GM12878 (cell line): ENCODE results near the gene LIN28B. TPM values are rescaled to one million over a fixed set of nuclear protein-coding genes. Genes with fewer than 3 reads are reported as not detected.

Experiments used
- ATAC-seq: fragments of 200-7000 bp; cut with Tn5 transposase; 3 replicates; pipeline ENCODE4 v1.9.1; 2020; ENCODE audit warnings: mild to moderate bottlenecking, moderate library complexity
- BruUV-seq: library from RNA; stranded (reverse); fragments of 400-500 nt; replicated peaks from 2 replicates; lab custom pipeline; 2021; lab: Mats Ljungman, UMichigan
- CTCF ChIA-PET: fragments of 300-600 bp; sonication (Branson Sonifier 250); formaldehyde crosslinking; extraction: SDS; loops from one replicate; lab custom pipeline; 2021; ENCODE audit warnings: inconsistent platforms; lab: Yijun Ruan, JAX
- POLR2A ChIA-PET: fragments of 350-600 bp; formaldehyde crosslinking; extraction: SDS; loops from one replicate; lab custom pipeline; 2021; ENCODE audit warnings: inconsistent platforms; lab: Charles Lee
- RAD21 ChIA-PET: fragments of 300-600 bp; sonication (Branson Sonifier 250); formaldehyde crosslinking; loops from one replicate; lab custom pipeline; 2023; ENCODE audit warnings: antibody characterized with exemption; ENCODE audit not compliant: unreplicated experiment; lab: Charles Lee
- SMC1A ChIA-PET: fragments of 300-600 bp; sonication (Branson Sonifier 250); formaldehyde crosslinking; loops from one replicate; lab custom pipeline; 2023; ENCODE audit not compliant: unreplicated experiment, uncharacterized antibody; lab: Charles Lee
- DNase-seq: peaks from one replicate; pipeline ENCODE4 v3.0.0-alpha.2; 2011; ENCODE audit warnings: low read depth, low spot score
- FAIRE-seq: peaks from 3 replicates; lab custom pipeline; 2011; peaks lifted over from hg19 to GRCh38; lab: Jason Lieb, UNC
- H2AFZ ChIP-seq: 2 replicates; pipeline ENCODE4 v1.6.0; 2011; ENCODE audit warnings: low read depth, low read length, control low read depth; ENCODE audit not compliant: control insufficient read depth
- H3K27ac ChIP-seq: 2 replicates; pipeline ENCODE4 v1.5.1; 2011; ENCODE audit warnings: control low read depth; ENCODE audit not compliant: control insufficient read depth, insufficient read depth
- H3K27me3 ChIP-seq, 2 experiments: replicated peaks in 1 of 2; 2 replicates each; pipeline versions ENCODE4 v1.6.0 to v1.6.1; 2011; ENCODE audit warnings: low read length in 1 of 2; ENCODE audit not compliant: control insufficient read depth in 2 of 2, insufficient read depth in 2 of 2
- H3K36me3 ChIP-seq, 2 experiments: 2 replicates each; pipeline ENCODE4 v1.5.1; 2011; ENCODE audit warnings: low read length in 1 of 2; ENCODE audit not compliant: control insufficient read depth in 2 of 2, insufficient read depth in 2 of 2
- H3K4me1 ChIP-seq: 2 replicates; pipeline ENCODE4 v1.6.1; 2011; ENCODE audit warnings: mild to moderate bottlenecking, low read length, moderate library complexity, mixed read lengths; ENCODE audit not compliant: control insufficient read depth, insufficient read depth
- H3K4me2 ChIP-seq: 2 replicates; pipeline ENCODE4 v1.6.0; 2011; ENCODE audit warnings: control low read depth; ENCODE audit not compliant: control insufficient read depth, insufficient read depth
- H3K4me3 ChIP-seq: fragments of 200-600 bp; sonication (generic); 2 replicates; pipeline ENCODE4 v1.5.1; 2016
- H3K79me2 ChIP-seq: 2 replicates; pipeline ENCODE4 v1.6.0; 2011; ENCODE audit warnings: low read length; ENCODE audit not compliant: control insufficient read depth, insufficient read depth
- H3K9ac ChIP-seq: 2 replicates; pipeline ENCODE4 v1.8.0; 2011; ENCODE audit warnings: low read length, control low read depth, mixed read lengths; ENCODE audit not compliant: control insufficient read depth, insufficient read depth
- H3K9me3 ChIP-seq: replicated peaks from 3 replicates; pipeline ENCODE4 v1.5.1; 2011; ENCODE audit warnings: mild to moderate bottlenecking, low read length; ENCODE audit not compliant: control insufficient read depth, insufficient read depth
- H4K20me1 ChIP-seq: 2 replicates; pipeline ENCODE4 v1.6.0; 2011; ENCODE audit not compliant: control insufficient read depth, insufficient read depth
- BCLAF1 ChIP-seq: fragments of 450-650 bp; IDR thresholded peaks from 2 replicates; pipeline ENCODE4 v1.6.1; 2017; ENCODE audit warnings: antibody characterized with exemption, mild to moderate bottlenecking, moderate library complexity
- ELK1 ChIP-seq: IDR thresholded peaks from 2 replicates; pipeline ENCODE4 v1.6.1; 2012; ENCODE audit warnings: low read depth, low read length, improper control_type of control experiment
- HCFC1 ChIP-seq: fragments of 150-350 bp; IDR thresholded peaks from 2 replicates; pipeline ENCODE4 v1.6.1; 2014; ENCODE audit warnings: low read length
- HDGF ChIP-seq: fragments of 450-650 bp; IDR thresholded peaks from 2 replicates; pipeline ENCODE4 v1.6.1; 2016; ENCODE audit warnings: antibody characterized with exemption
- JUND ChIP-seq: IDR thresholded peaks from 2 replicates; pipeline ENCODE4 v1.6.1; 2012; ENCODE audit warnings: low read depth, mild to moderate bottlenecking, low read length, improper control_type of control experiment, moderate library complexity
- MTA2 ChIP-seq: fragments of 450-650 bp; IDR thresholded peaks from 2 replicates; pipeline ENCODE4 v1.6.1; 2016; ENCODE audit warnings: low read depth, mild to moderate bottlenecking, moderate library complexity
- MTA3 ChIP-seq: IDR thresholded peaks from 2 replicates; pipeline ENCODE4 v1.6.1; 2012; ENCODE audit warnings: low read length, inconsistent platforms, borderline replicate concordance
- NFXL1 ChIP-seq: fragments of 450-650 bp; IDR thresholded peaks from 2 replicates; pipeline ENCODE4 v1.6.1; 2017; ENCODE audit warnings: antibody characterized with exemption, mild to moderate bottlenecking, borderline replicate concordance
- NFYA ChIP-seq: IDR thresholded peaks from 2 replicates; pipeline ENCODE4 v1.6.1; 2011; ENCODE audit warnings: low read depth, mild to moderate bottlenecking, low read length, improper control_type of control experiment, borderline replicate concordance
- NFYB ChIP-seq: IDR thresholded peaks from 2 replicates; pipeline ENCODE4 v1.6.1; 2011; ENCODE audit warnings: low read depth, mild to moderate bottlenecking, low read length, improper control_type of control experiment, moderate library complexity; ENCODE audit not compliant: insufficient read depth
- RFX5 ChIP-seq: IDR thresholded peaks from 2 replicates; pipeline ENCODE4 v1.6.1; 2011; ENCODE audit warnings: low read depth, low read length, improper control_type of control experiment
- SP1 ChIP-seq: IDR thresholded peaks from one replicate; pipeline ENCODE4 v1.6.1; 2011; ENCODE audit warnings: low read depth, low read length
- TAF1 ChIP-seq: IDR thresholded peaks from 2 replicates; pipeline ENCODE4 v1.6.1; 2011; ENCODE audit warnings: mild to moderate bottlenecking, low read depth, low read length, borderline replicate concordance
- WGBS: methylation state at CpG from one replicate; pipeline ENCODE4 v1.1.6; 2016; ENCODE audit warnings: low lambda C conversion rate; ENCODE audit not compliant: insufficient replicate concordance, insufficient coverage; ENCODE audit errors: missing lambda C conversion rate; 5-methylcytosine and 5-hydroxymethylcytosine counted together
- in situ Hi-C: fragments of 300-500 bp; cut with MboI; formaldehyde crosslinking; loops from 9 replicates; pipeline ENCODE4 v1.14.3; 2018; ENCODE audit warnings: mixed read lengths
- intact Hi-C: fragments of 100-400 bp; cut with micrococcal nuclease; formaldehyde crosslinking; loops from one replicate; pipeline ENCODE4 v1.14.2; 2022; ENCODE audit not compliant: unreplicated experiment
- polyA plus RNA-seq, 11 experiments: library from polyadenylated mRNA; depleted of rRNA in 4 of 11; unstranded in 6 of 11; stranded (reverse) in 5 of 11; fragments of >200 nt; fragmentation: Nextera tagmentation in 4 of 11; fragmentation: Illumina TruSeq in 1 of 11; extraction: Ambion mirVana in 4 of 11; extraction: Trizol in 1 of 11; gene quantifications; 1 replicate in 1 of 11; 2 replicates in 10 of 11; pipeline versions ENCODE4 v1.2.1 to v1.2.3, GENCODE V29; 2011 to 2016; ENCODE audit warnings: inconsistent platforms in 2 of 11, missing spikeins in 2 of 11, low read depth in 1 of 11
- total RNA-seq, 4 experiments: library from RNA; depleted of rRNA in 3 of 4; stranded (reverse); fragments of >200 nt in 3 of 4; fragmentation: Illumina TruSeq in 1 of 4; extraction: Trizol in 1 of 4; gene quantifications; 2 replicates each; pipeline versions ENCODE4 v1.2.1 to v1.2.3, GENCODE V29; 2013 to 2021

The LIN28B gene
- total and polyA plus RNA-seq, 10 of the 15 experiments (the other 5 are each of a cell fraction or from before 2014, with no cell fraction given) = 0.01 to 2.4 (median 0.09) TPM; not detected in 6

DNA sequence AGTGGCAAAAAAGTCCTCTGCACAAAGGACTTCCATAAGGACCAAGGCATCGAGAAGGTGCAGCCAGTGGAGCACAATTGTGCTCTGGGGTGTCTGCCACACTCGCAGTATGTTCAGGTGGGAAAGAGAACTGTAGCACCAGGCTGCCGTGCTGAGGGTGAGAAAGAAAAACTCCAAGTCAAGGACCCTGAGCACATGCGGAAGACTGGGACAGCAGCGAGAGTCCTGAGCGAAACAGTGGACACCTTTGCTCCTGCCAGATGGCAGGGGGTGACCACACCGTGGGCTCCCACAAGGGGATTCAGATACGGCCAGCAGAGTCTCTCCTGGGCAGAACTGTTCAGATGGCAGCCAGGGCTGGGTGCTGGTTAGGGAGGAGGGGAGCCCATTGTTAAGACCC, 149.4 kb downstream of the LIN28B start (continued):
- TF ChIP-seq BCLAF1 (no peak), JUND (no peak), NFYB (no peak), HDGF (no peak), ELK1 (no peak), TAF1 (no peak)
- TF ChIP-seq, all 136 proteins: peak for 0

- in situ Hi-C loops (no loop called here), intact Hi-C loops (no loop called here)
- ChIA-PET SMC1A (interaction anchor here (1.0 kb wide), 1 partner anchor 20 kb away, joined by 4 read pairs; no protein-coding TSS in a partner anchor), POLR2A (no interaction called here), CTCF (interaction anchor here (1.1 to 1.2 kb wide), 2 partner anchors 10 to 19 kb away, joined by 3 to 4 read pairs; no protein-coding TSS in a partner anchor), RAD21 (interaction anchor here (1.5 kb wide), 1 partner anchor 9 kb away, joined by 5 read pairs; no protein-coding TSS in a partner anchor)
- Histone ChIP-seq H3K36me3 (no peaks in the 10 kb centered on the region), H3K27me3 (no peaks in the 10 kb centered on the region; a peak in 1 of 4 replicates), H3K4me1 (no peaks in the 10 kb centered on the region), H2AFZ (no peak overlapping the region), H3K4me2 (no peak overlapping the region), H4K20me1 (no peaks in the 10 kb centered on the region), H3K79me2 (no peaks in the 10 kb centered on the region), H3K9ac (no peak overlapping the region), H3K4me3 (no peak overlapping the region), H3K9me3 (no peaks in the 10 kb centered on the region), H3K27ac (no peak overlapping the region)
- FAIRE-seq (no peak), DNase-seq (no peak), ATAC-seq (no peak)
- no peak for TF ChIP-seq NFXL1
- no peak for TF ChIP-seq NFYA
- no peak for TF ChIP-seq HCFC1
- no peak for TF ChIP-seq MTA2
- no peak for TF ChIP-seq MTA3
- no peak for TF ChIP-seq RFX5
- no peak for TF ChIP-seq SP1
- no TSS peak for BruUV-seq
- 0% methylated on average over 1 of the region's 1 CpG for WGBS
Observed at GRCh38 chr6:105107207-105107606, 150.3 kb downstream of the LIN28B start.
